ENCODE data around the gene ZBTB22.
"Not testable (repeated sequence)": the region's sequence is repeated elsewhere in the genome, so short reads cannot be mapped to it uniquely, and the experiment has no call there.

ZBTB22 gene

GRCh38 chr6:33279971-33280511, 37.5 kb downstream of the ZBTB22 start:
- peak; percentile 94 for DNase-seq (ENCODE audit: low read depth, low spot score)

GRCh38 chr6:33279257-33279695, 38.3 kb downstream of the ZBTB22 start:
- DNase-seq (ENCODE audit: low read depth, low spot score): no peak

GRCh38 chr6:33278810-33279209, 38.7 kb downstream of the ZBTB22 start:
- DNase-seq (ENCODE audit: low read depth, low spot score): no peak

DNA sequence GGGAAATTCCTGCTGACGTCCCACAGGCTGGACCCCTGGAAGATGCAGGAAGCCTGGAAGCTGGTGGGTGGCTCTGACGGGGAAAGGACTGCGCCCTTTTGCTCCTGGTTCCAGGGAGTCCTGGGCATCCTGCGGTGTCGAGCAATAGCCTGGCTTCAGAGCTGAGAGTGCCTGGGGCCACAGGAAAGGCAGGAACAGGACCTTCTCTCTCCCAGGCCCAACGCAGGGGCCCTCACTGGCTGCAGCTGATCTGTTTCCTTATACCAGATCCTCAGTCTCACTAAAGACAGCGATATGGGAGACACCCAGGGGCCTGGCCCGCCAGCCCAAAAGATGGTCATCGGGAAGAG, 39.2 kb downstream of the ZBTB22 start:
- DNase-seq (ENCODE audit: low read depth, low spot score): no peak

DNA sequence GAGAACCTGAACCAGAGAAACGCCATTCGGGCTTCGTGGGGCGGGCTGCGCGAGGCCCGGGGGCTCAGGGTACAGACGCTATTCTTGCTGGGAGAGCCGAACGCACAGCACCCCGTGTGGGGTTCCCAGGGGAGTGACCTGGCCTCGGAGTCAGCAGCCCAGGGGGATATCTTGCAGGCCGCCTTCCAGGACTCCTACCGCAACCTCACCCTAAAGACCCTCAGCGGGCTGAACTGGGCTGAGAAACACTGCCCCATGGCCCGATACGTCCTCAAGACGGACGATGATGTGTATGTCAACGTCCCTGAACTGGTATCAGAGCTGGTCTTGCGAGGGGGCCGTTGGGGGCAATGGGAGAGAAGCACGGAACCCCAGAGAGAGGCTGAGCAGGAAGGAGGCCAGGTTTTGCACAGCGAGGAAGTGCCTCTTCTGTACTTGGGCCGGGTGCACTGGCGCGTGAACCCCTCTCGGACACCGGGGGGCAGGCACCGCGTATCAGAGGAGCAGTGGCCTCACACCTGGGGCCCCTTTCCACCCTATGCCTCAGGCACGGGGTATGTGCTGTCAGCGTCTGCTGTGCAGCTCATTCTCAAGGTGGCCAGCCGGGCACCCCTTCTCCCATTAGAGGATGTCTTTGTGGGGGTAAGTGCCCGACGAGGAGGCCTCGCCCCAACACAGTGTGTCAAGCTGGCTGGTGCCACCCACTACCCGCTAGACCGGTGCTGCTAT, 39.7 kb downstream of the ZBTB22 start:
- DNase-seq (ENCODE audit: low read depth, low spot score): no peak

DNA sequence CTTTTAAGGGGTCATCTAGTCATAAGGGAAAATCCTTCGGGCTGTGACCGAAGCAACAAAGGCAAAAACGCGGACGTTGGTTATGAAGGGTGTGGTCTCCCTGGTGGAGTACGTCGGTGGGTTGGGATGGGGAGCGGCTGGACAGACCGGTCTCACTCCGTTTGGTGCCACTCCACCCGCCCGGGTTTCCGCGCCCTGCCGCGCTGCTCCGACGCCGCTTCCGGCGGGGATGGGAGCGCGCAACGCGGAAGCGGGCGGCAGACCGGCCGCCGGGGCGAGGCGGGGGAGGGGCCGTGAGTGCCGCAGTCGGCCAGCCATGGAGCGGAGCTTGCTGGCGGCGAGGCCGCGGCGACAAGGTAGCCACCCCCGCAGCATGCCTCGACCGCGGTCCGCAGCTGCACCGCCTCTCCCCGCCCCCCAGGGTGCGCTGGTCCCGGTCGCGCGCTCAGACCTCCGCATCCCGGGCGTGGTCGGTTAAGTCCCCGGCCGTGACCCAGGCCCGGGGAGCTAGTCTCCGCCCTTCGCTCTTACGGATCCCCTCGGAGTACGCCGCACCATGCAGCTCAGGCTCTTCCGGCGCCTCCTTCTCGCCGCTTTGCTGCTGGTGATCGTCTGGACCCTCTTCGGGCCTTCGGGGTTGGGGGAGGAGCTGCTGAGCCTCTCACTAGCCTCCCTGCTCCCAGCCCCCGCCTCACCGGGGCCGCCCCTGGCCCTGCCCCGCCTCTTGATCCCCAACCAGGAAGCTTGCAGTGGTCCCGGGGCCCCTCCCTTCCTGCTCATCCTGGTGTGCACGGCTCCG, 40.5 kb downstream of the ZBTB22 start, which contains the start of gene B3GALT4:
Gene B3GALT4, plus strand, starts transcription at position 260 of the 799 bp plus-strand sequence. Its CDS starts 297 bp downstream, at position 557.
- peak; percentile 95 for DNase-seq (ENCODE audit: low read depth, low spot score)

DNA sequence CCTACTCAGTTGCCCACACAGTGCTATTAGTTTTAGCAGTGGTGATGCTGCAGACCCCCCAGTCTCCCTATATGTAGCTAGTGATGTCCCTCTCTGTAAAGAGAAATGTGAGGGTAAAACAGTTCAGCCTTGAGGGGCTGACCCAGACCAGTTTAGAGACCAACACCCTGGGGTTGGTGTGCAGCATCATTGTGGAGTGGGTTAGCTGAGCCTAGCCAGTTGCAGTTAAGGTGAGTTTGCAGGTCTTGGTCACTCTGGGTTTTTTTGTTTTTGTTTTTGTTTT, 41.0 kb downstream of the ZBTB22 start:
- DNase-seq (ENCODE audit: low read depth, low spot score): no peak

DNA sequence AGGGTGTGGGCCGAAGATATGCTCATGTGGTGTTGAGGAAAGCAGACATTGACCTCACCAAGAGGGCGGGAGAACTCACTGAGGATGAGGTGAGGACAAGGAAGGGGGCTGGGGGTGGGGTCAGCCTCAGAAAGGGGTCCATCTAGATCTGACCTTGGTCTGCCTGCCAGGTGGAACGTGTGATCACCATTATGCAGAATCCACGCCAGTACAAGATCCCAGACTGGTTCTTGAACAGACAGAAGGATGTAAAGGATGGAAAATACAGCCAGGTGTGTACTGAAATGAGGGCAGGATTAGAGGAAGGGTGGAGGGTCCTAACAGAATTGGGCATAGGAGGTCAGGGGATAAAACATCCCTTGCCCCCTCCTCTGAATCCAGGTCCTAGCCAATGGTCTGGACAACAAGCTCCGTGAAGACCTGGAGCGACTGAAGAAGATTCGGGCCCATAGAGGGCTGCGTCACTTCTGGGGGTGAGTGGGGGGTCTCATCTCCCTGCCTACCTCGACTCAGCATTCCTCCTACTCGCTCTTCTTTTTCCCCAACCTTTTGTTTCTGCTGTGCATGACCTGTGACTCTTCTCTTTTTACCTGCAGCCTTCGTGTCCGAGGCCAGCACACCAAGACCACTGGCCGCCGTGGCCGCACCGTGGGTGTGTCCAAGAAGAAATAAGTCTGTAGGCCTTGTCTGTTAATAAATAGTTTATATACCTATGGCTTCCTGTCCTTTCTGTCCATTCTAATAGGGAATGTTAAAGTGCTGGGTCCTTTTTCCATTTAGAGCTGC, 41.6 kb downstream of the ZBTB22 start:
- not testable (repeated sequence) for DNase-seq (ENCODE audit: low read depth, low spot score)

- no peak for DNase-seq (ENCODE audit: low read depth, low spot score)
Observed at GRCh38 chr6:33273924-33274902, 43.3 kb downstream of the ZBTB22 start.

DNA sequence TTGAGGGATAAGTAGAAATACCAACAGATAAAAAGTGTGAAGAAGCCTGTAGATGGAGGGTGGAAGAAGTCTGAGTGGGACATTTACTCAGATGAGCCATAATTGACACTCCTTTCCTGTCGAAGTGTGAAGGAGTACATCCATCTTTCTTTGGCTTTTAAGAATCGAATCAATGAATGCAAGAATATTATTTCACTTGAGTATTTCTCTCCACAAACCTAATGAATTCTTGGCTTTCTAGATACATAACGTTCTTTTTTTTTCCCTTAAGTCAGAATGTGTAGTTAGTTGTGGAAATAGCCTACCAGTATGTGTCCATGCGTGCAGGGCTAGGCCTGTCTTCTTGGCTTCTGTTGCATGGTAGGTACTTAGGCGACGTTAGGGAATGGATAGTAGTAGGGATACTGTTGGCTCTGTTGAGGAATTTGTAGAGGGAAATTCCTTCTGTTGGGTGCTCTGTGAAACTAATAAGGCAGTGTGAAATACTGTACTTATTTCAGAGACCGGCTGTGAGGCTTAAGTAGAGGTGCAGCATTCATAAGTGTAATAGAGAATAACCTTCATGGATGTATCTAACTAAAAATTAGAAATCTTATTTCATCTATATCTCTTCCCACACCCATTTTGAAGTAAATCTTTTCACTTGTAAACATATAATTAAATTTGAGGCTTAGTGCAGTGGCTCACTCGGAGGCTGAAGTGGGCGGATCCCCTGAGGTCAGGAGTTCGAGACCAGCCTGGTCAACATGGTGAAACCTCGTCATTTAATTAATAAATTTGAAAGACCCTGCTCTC, 44.2 kb downstream of the ZBTB22 start:
- no peak for DNase-seq (ENCODE audit: low read depth, low spot score)

DNA sequence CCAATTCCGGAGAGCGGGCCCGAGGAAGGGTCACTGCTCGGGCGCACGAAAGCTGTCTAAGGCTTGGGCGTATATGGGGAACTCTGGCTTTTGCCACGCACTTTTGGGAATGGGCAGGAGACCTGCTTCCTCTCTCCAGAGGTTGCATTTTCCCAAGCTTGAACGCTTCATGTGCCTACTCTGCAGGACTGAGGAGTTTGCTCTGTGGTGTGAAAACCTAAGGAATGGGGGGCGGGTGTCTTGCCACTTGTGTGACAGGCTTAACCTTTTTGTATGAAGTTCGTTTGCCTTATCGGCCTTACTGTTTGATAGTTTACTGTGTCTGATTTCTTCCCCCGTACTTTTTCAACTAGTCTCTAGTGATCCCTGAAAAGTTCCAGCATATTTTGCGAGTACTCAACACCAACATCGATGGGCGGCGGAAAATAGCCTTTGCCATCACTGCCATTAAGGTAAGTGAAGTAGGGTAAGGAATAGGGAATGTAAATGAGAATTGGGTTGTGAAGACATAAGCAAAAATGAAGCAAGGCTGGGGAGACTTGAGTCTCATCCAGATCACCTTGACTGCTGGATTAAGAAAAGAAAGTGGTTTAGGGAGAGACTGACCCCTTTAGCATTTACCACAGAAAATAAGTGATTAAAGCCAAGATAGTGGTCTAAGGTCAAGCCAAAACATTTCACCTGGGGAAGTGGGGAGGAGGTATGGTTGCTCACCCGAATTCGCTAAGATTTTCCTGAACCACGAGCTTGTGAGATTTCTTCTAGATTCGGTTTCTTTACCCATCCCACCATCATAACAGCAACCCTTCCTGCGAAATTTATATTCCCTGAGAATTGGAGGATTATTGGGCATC, 45.0 kb downstream of the ZBTB22 start:
- no peak for DNase-seq (ENCODE audit: low read depth, low spot score)

- DNase-seq (ENCODE audit: low read depth, low spot score): peak; percentile 98
Observed at GRCh38 chr6:33271468-33272274, 45.9 kb downstream of the ZBTB22 start, which contains the start of the genes RPS18 and VPS52. TSS of gene RPS18 (plus strand) at chr6:33272075. CDS start at chr6:33272120, 45 bp downstream. TSS of gene VPS52 (minus strand) at chr6:33271876. CDS start at chr6:33271675, 201 bp downstream.

GRCh38 chr6:33271117-33271467, 46.5 kb downstream of the ZBTB22 start:
- DNase-seq (ENCODE audit: low read depth, low spot score): no peak

All from ELF-1 (cell line).